ENCODE data around the gene CNTN4. TPM values are rescaled to one million over a fixed set of nuclear protein-coding genes. Genes with fewer than 3 reads are reported as not detected.
A peak's percentile ranks its signal among the peaks of the same experiment; 100 is the strongest.

Gene CNTN4
- total RNA-seq, 1 donor from 2014 or later: 22.1 TPM

DNA sequence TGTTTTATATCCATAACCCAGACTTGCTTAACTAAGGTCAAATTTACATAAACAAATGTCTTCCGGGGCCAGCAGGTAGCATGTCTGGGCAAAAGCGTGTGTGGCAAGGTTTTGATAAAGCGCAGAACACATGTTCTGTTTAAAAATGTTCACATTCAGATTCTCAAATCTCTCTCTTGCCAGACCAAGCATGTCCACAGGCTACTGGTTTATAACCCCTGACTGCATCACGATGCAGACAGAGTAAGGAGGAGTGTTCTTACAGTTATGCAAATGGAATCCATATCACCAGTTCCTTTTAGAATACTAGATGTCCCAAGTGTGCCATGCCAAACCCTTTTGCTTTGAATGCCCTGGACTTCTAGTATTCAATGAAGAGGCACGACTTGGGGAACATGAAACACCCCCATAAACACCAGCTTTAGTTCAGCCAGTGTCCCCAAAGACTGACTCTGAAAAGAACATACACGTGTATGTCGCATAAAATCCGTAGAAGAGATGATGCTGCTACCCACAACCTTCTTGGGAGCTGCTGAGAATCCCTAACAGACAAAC lies 412.0 kb downstream of the CNTN4 start:
- H3K4me3 ChIP-seq: no peak overlapping the region
- intact Hi-C loops (cut with DNase I): no loop called here

DNA sequence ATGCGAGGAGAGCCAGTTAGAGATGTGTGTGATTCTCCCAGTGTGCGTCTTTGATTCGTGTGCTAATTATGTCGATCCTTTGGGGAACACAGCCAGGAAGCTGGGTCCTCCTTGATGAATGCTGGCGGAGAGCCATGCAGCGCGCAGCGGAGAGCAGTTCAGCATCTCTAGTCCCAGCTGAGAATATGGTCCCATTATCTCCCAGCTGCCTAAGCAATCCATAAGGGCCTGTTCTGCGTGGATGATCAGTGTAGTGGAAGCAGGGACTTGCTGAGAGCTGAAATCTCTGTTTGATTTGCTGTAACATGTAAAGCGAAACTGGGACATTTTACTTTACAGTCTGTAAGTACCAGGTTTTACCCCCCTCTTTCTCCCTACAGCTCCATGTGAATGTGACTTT lies 412.7 kb downstream of the CNTN4 start:
- Histone ChIP-seq H3K27me3 (no peaks in the 10 kb centered on the region), H3K9me3 (no peaks in the 10 kb centered on the region), H3K4me1 (no peaks in the 10 kb centered on the region), H3K27ac (no peak overlapping the region), H3K4me3 (peak overlapping the region in 1 of 2 donors; percentile 24), H3K36me3 (no peaks in the 10 kb centered on the region)
- DNase-seq (ENCODE audit: extremely low spot score in 2 of 2): no peak
- intact Hi-C loops (cut with DNase I): no loop called here
- TF ChIP-seq POLR2AphosphoS5 (IDR thresholded peaks at IDR 0.05; ENCODE audit: insufficient read depth in 1 of 2, low read depth in 1 of 2) (no peak), POLR2A (IDR thresholded peaks at IDR 0.05) (no peak)
- TF ChIP-seq, protein P1, sequence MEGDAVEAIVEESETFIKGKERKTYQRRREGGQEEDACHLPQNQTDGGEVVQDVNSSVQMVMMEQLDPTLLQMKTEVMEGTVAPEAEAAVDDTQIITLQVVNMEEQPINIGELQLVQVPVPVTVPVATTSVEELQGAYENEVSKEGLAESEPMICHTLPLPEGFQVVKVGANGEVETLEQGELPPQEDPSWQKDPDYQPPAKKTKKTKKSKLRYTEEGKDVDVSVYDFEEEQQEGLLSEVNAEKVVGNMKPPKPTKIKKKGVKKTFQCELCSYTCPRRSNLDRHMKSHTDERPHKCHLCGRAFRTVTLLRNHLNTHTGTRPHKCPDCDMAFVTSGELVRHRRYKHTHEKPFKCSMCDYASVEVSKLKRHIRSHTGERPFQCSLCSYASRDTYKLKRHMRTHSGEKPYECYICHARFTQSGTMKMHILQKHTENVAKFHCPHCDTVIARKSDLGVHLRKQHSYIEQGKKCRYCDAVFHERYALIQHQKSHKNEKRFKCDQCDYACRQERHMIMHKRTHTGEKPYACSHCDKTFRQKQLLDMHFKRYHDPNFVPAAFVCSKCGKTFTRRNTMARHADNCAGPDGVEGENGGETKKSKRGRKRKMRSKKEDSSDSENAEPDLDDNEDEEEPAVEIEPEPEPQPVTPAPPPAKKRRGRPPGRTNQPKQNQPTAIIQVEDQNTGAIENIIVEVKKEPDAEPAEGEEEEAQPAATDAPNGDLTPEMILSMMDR (IDR thresholded peaks at IDR 0.05): no peak

More for the DNA sequence above, 412.0 kb downstream of the CNTN4 start:
- Histone ChIP-seq H3K27me3 (no peaks in the 10 kb centered on the region), H3K27ac (no peak overlapping the region), H3K4me1 (no peaks in the 10 kb centered on the region), H3K36me3 (no peaks in the 10 kb centered on the region), H3K9me3 (no peaks in the 10 kb centered on the region)
- no peak for DNase-seq (ENCODE audit: extremely low spot score in 2 of 2)
- no peak for TF ChIP-seq POLR2A (IDR thresholded peaks at IDR 0.05)
- TF ChIP-seq, protein P1 (IDR thresholded peaks at IDR 0.05): no peak
- no peak for TF ChIP-seq POLR2AphosphoS5 (IDR thresholded peaks at IDR 0.05; ENCODE audit: insufficient read depth in 1 of 2, low read depth in 1 of 2)

DNA sequence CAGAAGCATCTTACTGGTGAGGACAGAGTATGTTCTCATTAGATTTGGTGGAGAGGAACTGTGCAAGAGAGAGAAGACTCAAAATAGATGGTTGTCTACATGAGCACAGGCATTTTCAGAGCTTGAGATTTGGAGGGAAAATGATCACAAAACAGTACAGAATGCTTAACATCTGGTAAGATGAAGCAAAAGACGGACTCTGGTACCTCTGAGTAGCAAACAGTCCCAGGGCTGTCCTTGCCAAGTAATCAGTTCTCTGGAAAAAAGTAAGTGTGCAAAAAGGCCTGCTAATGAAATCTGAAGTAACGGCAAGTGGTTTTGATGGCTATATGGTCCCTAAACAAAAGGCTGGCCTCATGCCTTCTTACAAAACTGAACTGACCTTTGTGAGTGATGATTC lies 414.2 kb downstream of the CNTN4 start:
- intact Hi-C loops (cut with DNase I): no loop called here
- no peak for DNase-seq (ENCODE audit: extremely low spot score in 2 of 2)
- no peak overlapping the region for H3K27ac ChIP-seq
- no peak overlapping the region for H3K4me3 ChIP-seq
- no peaks in the 10 kb centered on the region for H3K27me3 ChIP-seq
- no peaks in the 10 kb centered on the region for H3K4me1 ChIP-seq
- TF ChIP-seq POLR2A (IDR thresholded peaks at IDR 0.05) (no peak), POLR2AphosphoS5 (IDR thresholded peaks at IDR 0.05; ENCODE audit: insufficient read depth in 1 of 2, low read depth in 1 of 2) (no peak)
- TF ChIP-seq, protein P1 (IDR thresholded peaks at IDR 0.05): no peak
- no peaks in the 10 kb centered on the region for H3K36me3 ChIP-seq
- no peaks in the 10 kb centered on the region for H3K9me3 ChIP-seq

DNA sequence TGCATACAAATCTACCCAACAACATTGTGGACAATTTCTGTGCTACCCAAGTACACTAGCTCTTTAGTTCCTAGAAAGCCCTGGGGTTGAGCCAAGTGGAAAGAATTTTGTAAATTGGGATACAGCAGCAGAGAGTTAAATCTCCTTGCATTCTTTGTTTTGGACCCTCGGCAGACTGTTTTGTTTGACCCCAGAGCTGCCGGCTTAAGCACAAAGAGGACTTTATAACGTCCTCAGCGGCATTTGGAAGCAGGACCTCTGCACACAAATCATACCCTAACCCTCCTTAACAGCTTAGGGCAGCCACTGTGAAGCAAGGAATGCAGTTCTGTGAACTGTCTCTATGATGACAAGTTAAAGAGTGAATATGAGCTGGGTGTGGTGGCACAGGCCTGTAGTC lies 415.3 kb downstream of the CNTN4 start:
- DNase-seq (ENCODE audit: extremely low spot score in 2 of 2): no peak
- intact Hi-C loops (cut with DNase I): no loop called here
- no peak overlapping the region for H3K4me3 ChIP-seq
- TF ChIP-seq POLR2AphosphoS5 (IDR thresholded peaks at IDR 0.05; ENCODE audit: insufficient read depth in 1 of 2, low read depth in 1 of 2) (no peak), POLR2A (IDR thresholded peaks at IDR 0.05) (no peak)
- TF ChIP-seq, protein P1 (IDR thresholded peaks at IDR 0.05): no peak
- H3K27me3 ChIP-seq: no peaks in the 10 kb centered on the region
- no peak overlapping the region for H3K27ac ChIP-seq
- H3K4me1 ChIP-seq: no peaks in the 10 kb centered on the region
- H3K36me3 ChIP-seq: no peaks in the 10 kb centered on the region
- H3K9me3 ChIP-seq: no peaks in the 10 kb centered on the region

DNA sequence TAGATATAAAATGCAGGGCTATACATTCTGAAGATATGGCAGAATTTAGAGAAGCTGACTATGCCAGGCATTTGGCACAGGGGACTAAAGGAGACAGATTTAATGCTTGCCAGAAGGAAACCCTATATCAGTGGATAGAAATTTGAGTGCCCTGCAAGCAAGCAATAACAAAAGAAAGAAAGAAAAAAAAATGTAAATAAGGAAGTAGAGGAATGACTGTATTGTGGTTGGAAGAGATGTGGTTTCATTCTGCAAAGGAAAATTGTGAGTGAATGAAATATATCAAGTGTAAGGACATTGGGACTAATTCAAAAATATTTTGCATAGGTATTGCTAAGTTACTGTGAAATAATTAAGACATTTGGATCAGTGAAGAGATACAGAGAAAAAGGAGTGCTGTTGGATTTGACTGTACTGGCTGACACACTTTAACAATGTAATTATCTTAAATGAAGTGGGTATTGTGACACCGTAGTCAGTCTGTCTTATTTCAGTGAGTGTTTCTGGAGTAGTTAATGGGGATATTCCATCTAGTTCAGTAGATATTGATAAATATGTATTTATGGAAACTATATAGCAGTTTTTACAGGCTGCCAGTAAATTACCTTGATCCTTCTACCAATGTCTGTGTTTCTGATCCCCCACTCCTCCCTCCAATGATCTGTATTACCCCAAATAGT lies 418.2 kb downstream of the CNTN4 start:
- intact Hi-C loops (cut with DNase I): no loop called here
- Histone ChIP-seq H3K27ac (no peak overlapping the region), H3K27me3 (no peaks in the 10 kb centered on the region), H3K4me3 (no peak overlapping the region), H3K9me3 (no peaks in the 10 kb centered on the region), H3K36me3 (no peaks in the 10 kb centered on the region), H3K4me1 (no peaks in the 10 kb centered on the region)
- no peak for DNase-seq (ENCODE audit: extremely low spot score in 2 of 2)
- no peak for TF ChIP-seq POLR2AphosphoS5 (IDR thresholded peaks at IDR 0.05; ENCODE audit: insufficient read depth in 1 of 2, low read depth in 1 of 2)
- TF ChIP-seq, protein P1 (IDR thresholded peaks at IDR 0.05): no peak
- no peak for TF ChIP-seq POLR2A (IDR thresholded peaks at IDR 0.05)

All from vagina (tissue), 2 donors.